DMS79 (cell line): ENCODE results near the gene CRISPLD2.

Experiments used
- DNase-seq: peaks from one replicate; lab custom pipeline; 2025; lab: John Stamatoyannopoulos, UW

Gene CRISPLD2

DNA sequence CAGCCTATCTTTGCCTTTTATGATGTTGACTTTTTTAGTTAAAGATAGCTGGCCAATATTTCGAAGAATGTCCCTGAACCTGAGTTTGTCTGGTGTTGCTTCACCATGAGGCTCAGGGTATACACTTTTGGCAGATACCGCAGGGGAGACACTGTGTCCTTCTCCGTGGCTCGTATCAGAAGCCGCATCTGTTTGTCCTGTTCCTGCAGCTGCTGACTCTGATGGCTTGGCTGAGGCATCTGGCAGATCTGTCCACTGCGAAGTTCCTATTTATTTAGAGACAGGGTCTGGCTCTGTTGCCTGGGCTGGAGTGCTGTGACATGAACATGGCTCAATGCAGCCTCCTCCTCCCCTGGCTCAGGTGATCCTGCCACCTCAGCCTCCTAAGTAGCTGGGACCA, 93.5 kb downstream of the CRISPLD2 start:
- DNase-seq, result no peak

- DNase-seq, result no peak
Measured at GRCh38 chr16:84914273-84914672, 94.5 kb downstream of the CRISPLD2 start.

DNA sequence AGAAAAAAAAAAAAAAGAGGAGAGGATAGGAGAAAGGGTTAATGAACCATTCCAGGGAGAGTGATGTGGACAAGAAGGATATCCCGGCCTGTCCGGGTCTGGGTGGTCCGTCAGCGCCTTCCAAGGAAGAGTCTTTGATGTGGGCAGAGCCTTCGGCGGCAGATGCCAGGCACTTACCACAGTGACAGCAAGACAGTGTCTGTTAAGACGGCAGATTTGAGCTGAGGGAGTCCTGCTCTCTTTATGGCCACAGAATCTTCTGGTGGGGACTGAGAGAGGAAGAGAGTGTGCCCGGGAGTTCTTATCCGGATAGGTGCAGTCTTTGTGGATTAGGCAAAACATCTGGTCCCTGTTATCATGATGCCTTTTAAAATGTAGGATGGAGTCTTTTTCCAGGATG, 96.4 kb downstream of the CRISPLD2 start:
- no peak for DNase-seq

GRCh38 chr16:84916850-84917249, 97.1 kb downstream of the CRISPLD2 start:
- DNase-seq, result no peak

DNA sequence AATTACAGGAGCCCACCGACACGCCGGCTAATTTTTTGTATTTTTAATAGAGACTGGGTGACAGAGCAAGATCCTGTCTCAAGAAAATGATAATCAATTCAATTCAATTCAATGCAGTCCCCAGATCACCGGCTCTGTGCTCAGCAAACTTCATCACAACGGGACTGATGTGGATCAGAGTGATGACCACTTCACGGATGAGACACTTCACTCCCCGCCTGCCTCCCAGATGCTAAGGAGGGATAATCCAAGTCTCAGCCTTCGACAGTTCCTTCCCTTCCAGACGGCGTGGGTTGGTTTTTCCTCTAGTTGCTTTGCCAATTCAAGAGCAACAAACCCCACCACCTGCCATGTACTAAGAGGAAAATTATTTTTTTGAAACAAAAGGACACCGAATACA, 97.7 kb downstream of the CRISPLD2 start:
- DNase-seq, result no peak

GRCh38 chr16:84918006-84918909, 98.5 kb downstream of the CRISPLD2 start:
- DNase-seq, result no peak

GRCh38 chr16:84919269-84919668, 99.5 kb downstream of the CRISPLD2 start:
- no peak for DNase-seq

DNA sequence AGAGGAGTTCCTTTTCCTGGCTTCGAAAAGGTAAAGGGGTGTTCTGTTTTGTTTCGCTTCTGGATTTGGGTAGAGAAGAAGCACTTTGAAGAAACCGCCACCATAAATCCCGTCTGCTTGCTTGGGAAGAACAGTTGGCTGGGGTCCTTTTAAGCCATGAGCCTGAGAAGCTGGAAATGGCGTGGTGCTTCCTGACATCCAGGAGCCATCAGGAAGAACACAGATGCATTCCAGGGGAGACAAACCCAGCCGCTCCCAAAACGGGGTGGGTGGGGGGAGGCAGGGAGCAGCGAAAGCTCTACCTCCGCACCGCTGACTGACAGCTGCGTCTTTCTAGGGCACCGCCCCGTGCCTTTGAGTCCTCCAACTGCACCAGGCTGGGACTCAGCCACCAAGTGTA, 99.9 kb downstream of the CRISPLD2 start:
- no peak for DNase-seq

GRCh38 chr16:84920333-84920732, 100.5 kb downstream of the CRISPLD2 start:
- no peak for DNase-seq

GRCh38 chr16:84922351-84923120, 102.8 kb downstream of the CRISPLD2 start:
- no peak for DNase-seq

DNA sequence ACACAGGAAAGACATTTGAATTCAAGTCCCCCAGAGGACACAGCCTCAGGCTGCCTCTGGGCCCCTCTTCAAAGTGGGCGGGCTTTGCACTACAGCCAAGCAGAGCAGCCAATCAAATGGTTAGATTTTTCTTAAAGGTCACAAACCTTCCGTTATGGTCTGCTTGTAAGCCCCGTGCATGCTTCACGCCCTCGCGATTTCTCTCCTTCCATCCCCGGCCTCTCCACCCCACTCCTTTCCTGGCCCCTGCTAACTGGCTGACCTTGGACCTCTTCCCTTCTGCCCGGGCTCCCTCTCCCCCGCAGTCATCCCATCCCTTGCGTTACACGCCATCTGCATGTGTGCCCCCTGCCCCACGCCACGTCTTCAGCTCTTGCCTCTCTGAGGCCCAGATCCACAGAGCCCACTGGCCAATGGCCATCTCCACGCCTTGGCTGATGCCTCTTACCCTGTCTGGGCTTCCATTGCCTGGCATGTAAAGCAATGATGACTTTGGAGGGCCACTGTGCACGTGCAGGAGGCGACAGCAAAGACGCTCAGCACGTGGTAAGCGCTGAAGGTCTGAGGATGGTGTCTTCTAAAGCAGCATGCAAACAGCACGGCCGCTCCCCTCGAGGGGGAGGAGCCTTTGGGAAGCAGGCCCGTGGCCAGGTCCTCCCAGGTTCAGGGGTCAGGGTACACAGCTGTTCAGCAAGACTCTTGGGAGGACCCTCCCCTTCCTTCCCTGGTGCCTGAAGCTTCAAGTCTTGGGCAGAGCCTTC, 104.7 kb downstream of the CRISPLD2 start:
- no peak for DNase-seq

DNA sequence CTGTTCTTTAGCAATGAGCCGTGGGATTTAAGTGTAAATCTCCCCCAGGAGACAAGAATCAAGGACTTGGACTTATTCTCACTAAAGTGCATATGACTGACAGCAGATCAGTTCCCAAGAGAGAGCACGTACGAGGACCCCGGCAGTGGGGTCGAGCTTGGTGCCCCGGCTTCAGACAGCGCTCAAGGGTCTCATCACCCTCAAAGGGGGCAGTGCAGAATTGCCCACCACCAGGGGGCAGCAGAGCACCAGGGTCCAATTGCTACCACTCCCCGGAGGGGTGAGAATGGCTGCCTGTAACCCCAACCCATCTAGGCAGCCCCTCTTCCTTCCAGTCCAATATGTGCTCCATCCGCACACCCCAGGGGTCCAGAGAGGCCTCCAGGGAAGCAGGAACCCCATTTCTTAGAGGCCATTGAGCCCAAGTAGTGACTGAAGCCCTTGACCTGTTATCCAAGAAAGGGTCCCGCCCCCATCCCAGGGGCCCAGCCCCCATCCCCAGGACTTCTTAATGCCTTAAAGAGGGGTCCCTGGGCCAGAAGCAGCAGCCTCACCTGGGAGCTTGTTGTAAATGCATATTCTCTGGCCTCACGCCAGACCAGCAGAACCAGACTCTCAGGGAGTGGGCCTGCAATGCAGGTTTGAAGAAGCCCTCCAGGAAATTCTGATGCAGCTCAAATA, 105.4 kb downstream of the CRISPLD2 start:
- no peak for DNase-seq

DNA sequence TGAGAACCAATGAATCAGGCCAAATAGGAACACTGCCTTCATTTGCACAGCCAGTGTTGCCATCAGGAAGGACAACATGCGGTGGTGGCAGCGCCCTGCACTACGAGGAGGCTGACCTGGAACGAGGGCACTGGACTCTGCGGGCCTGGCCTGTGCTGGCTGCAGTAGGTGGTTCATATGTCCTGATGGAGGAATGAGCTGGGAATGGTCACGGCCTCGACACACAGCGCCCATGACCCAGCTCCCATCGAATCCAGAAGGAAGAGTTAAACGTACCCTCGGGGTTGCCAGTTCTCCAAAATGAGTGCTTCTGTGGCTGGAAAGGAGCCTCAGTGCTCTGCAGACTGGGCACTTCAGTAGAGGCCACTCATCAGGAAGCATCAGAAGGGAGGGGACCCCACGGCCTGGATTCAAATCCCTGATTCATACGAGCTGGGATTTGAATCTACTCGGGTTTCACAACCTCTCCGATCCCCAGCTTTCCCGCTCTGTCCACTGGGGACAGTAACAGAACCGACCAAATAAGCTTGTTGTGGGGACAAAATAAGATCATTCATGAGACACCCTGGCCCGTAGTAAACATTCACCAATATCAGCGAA, 106.1 kb downstream of the CRISPLD2 start:
- DNase-seq, result no peak

DNA sequence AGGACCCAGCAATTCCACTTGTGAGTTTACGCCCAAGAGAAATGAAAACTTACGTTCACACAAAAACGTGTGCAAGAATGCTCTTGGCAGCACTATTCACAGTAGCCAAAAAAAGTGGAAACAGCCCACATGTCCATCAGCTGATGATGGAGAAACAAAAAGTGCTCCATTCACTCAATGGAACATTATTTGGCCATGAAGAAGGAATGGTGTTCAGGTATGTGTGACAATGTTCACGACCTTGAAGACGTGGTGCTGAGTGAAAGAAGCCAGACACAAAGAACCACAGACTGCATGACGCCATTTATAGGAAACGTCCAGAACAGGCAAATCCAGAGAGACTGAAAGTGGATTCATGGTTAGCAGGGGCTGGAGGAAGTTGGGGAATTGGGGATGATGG, 106.7 kb downstream of the CRISPLD2 start:
- no peak for DNase-seq

- no peak for DNase-seq
Measured at GRCh38 chr16:84927621-84928591, 108.1 kb downstream of the CRISPLD2 start.

DNA sequence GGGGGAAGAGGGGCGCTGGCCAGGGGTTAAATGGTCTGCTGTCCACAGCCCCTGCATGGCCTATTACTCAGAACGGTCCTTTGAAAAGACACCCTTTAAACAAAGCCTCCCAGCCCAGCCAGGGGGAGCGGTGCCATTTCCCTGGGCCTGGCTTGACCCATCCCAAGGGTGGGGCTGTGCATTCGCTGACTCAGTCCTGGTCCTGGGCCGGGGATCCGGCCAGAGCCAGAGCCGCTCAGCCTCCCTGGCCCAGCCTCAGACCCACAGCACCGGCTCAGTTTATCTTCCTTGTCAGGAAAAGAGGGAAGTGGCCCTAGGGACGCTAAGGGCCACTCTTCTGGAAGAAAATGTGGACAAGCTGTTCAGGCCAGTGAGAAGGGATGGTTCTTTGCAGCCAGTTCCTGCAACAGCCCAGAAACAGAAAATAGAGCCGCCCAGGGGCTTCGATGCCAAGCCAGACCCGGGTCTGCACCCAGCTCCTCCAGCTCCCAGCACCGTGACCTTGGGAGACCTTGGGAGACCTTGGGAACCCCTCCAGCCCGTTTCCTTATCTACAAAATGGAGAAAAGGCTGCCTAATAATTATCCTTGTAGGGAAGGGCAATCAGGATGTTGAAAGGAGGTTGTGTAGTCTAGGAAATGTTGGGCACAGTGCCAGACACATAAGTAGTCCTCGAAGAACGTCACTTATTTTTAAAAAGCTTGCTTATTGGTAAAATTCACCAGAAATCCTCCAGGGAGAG, 109.1 kb downstream of the CRISPLD2 start:
- DNase-seq, result no peak

- DNase-seq, result no peak
Measured at GRCh38 chr16:84929421-84930297, 109.9 kb downstream of the CRISPLD2 start.

GRCh38 chr16:84930298-84931106, 110.7 kb downstream of the CRISPLD2 start:
- DNase-seq, result no peak
